Cardiac atrium fibroblast (primary cell): Measurements from ENCODE around the gene GDF11. TPM values are rescaled to one million over a fixed set of nuclear protein-coding genes. Genes with fewer than 3 reads are reported as not detected.

Source experiments
- total RNA-seq: library from RNA; depleted of rRNA; stranded (reverse); fragments of >200 nt; gene quantifications from 2 replicates; pipeline ENCODE4 v1.2.3, GENCODE V29; 2015

Gene GDF11
- total RNA-seq: 5.6 and 7.1 TPM in 2 replicates

GRCh38 chr12:55742719-55743405 lies at the start of gene GDF11:
Gene GDF11, plus strand, starts transcription at chr12:55743122. Its CDS starts 195 bp downstream, at chr12:55743317.

GRCh38 chr12:55707841-55708694 lies 34.9 kb upstream of the GDF11 start, which contains the start of gene ITGA7:
Gene ITGA7, minus strand, starts transcription at chr12:55707904. Its CDS starts 222 bp downstream, at chr12:55707682.

GRCh38 chr12:55715833-55716581 lies 26.9 kb upstream of the GDF11 start, which contains the start of gene BLOC1S1:
Gene BLOC1S1, plus strand, starts transcription at chr12:55716046. Its CDS starts 6 bp downstream, at chr12:55716052.

GRCh38 chr12:55720071-55720564 lies 22.8 kb upstream of the GDF11 start, which contains the start of gene RDH5:
Gene RDH5, plus strand, starts transcription at chr12:55720393. Its CDS starts 792 bp downstream, at chr12:55721185.

GRCh38 chr12:55728939-55729818 lies 13.7 kb upstream of the GDF11 start, which contains the start of gene CD63:
Gene CD63, minus strand, starts transcription at chr12:55729009. Its CDS starts 668 bp downstream, at chr12:55728341.

Other genes with a start within 250 kb of the GDF11 start
- not detected in 2 replicates for gene OR6C4, start 193.5 kb upstream of the GDF11 start, total RNA-seq
- not detected in 2 replicates for gene OR2AP1, start 170.7 kb upstream of the GDF11 start, total RNA-seq
- not detected in 2 replicates for gene OR10P1, start 106.2 kb upstream of the GDF11 start, total RNA-seq
- gene ITGA7, start 35.2 kb upstream of the GDF11 start, total RNA-seq: 4.0 and 6.8 TPM in 2 replicates
- gene BLOC1S1, start 27.1 kb upstream of the GDF11 start, total RNA-seq: 89.1 and 122 TPM in 2 replicates
- 7.2 and 10.0 TPM in 2 replicates for gene RDH5, start 22.7 kb upstream of the GDF11 start, total RNA-seq
- gene CD63, start 14.1 kb upstream of the GDF11 start, total RNA-seq: 1,164 and 1,497 TPM in 2 replicates
- 73.1 and 79.1 TPM in 2 replicates for gene SARNP, start 74.6 kb downstream of the GDF11 start, total RNA-seq
- 20.4 and 24.9 TPM in 2 replicates for gene ORMDL2, start 74.9 kb downstream of the GDF11 start, total RNA-seq
- gene DNAJC14, start 86.5 kb downstream of the GDF11 start, total RNA-seq: 37.4 and 40.2 TPM in 2 replicates
- 34.8 and 40.3 TPM in 2 replicates for gene MMP19, start 99.8 kb downstream of the GDF11 start, total RNA-seq
- 36.5 and 36.8 TPM in 2 replicates for gene PYM1, start 184.8 kb downstream of the GDF11 start, total RNA-seq
- 22.4 and 34.2 TPM in 2 replicates for gene DGKA, start 188.0 kb downstream of the GDF11 start, total RNA-seq
- 3.1 and 9.9 TPM in 2 replicates for gene PMEL, start 222.9 kb downstream of the GDF11 start, total RNA-seq
- 16.8 and 26.2 TPM in 2 replicates for gene CDK2, start 223.7 kb downstream of the GDF11 start, total RNA-seq
- 54.9 and 61.6 TPM in 2 replicates for gene RAB5B, start 231.0 kb downstream of the GDF11 start, total RNA-seq